ENCODE measurements around the gene LRRC4B.
"Not testable (repeated sequence)": the region's sequence is repeated elsewhere in the genome, so short reads cannot be mapped to it uniquely, and the experiment has no call there.

LRRC4B gene

GRCh38 chr19:50602935-50603334 is 34.7 kb upstream of the LRRC4B start:
- TF ChIP-seq ZFX (IDR thresholded peaks at IDR 0.05), result no peak
- TF ChIP-seq, protein P1, sequence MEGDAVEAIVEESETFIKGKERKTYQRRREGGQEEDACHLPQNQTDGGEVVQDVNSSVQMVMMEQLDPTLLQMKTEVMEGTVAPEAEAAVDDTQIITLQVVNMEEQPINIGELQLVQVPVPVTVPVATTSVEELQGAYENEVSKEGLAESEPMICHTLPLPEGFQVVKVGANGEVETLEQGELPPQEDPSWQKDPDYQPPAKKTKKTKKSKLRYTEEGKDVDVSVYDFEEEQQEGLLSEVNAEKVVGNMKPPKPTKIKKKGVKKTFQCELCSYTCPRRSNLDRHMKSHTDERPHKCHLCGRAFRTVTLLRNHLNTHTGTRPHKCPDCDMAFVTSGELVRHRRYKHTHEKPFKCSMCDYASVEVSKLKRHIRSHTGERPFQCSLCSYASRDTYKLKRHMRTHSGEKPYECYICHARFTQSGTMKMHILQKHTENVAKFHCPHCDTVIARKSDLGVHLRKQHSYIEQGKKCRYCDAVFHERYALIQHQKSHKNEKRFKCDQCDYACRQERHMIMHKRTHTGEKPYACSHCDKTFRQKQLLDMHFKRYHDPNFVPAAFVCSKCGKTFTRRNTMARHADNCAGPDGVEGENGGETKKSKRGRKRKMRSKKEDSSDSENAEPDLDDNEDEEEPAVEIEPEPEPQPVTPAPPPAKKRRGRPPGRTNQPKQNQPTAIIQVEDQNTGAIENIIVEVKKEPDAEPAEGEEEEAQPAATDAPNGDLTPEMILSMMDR (conservative IDR thresholded peaks at IDR 0.05), result no peak

DNA sequence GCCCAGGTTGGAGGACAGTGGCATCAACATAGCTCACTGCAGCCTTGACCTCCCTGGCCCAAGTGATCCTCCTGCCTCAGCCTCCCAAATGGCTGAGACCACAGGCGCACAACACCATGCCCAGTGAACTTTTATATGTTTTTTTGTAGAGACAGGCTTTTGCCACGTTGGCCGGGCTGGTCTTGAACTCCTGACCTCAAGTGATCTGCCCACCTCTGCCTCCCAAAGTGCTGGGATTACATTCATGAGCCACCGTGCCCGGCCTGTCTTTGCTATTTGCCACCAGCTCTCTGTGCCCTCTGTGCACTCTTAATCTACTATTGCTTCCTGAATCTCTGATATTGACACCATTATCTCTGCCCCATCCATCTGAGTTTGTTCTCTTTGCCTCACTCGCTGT is 34.3 kb upstream of the LRRC4B start:
- TF ChIP-seq, protein P1 (conservative IDR thresholded peaks at IDR 0.05), result no peak
- TF ChIP-seq ZFX (IDR thresholded peaks at IDR 0.05), result no peak

More at GRCh38 chr19:50602935-50603334, 34.7 kb upstream of the LRRC4B start:
- no peak overlapping the region for H3K27ac ChIP-seq

GRCh38 chr19:50602089-50602422 is 33.8 kb upstream of the LRRC4B start:
- TF ChIP-seq, protein P1 (conservative IDR thresholded peaks at IDR 0.05), result no peak
- no peak for TF ChIP-seq ZFX (IDR thresholded peaks at IDR 0.05)
- H3K27ac ChIP-seq, result no peak overlapping the region

More for the DNA sequence above, 34.3 kb upstream of the LRRC4B start:
- H3K27ac ChIP-seq, result no peak overlapping the region

DNA sequence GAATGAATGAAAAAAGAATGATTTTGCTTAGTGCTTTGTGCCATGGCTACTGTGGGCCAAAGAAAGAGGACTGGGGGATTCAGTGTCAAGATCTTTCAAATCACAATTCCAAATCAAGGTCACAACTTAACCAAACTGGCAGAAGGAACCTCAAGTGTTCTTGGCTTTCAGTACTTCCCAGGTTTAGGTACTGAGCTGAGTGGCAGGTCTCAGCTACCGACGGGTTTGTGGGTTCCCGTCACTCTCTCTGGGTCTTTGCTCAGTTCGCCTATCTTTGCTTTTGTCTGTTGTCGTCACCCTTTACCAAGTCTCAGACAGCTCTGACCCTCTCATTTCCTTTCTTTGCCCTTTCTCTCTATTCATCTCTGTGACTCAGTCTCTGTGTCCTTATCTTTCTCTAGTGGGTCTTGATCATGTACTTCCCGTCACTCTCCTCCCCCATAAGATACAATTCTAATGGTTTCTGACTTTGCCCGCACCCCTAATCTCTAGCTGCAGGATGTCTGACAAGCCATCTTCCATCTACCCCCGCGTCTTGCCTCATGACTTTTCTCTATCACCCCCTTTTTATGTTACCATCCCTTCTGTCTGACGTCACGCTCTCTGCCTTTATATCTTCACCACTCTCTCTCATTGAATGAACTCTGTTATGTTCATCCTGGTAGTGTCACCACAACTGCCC is 33.3 kb upstream of the LRRC4B start:
- TF ChIP-seq, protein P1 (conservative IDR thresholded peaks at IDR 0.05), result no peak
- TF ChIP-seq ZFX (IDR thresholded peaks at IDR 0.05), result no peak
- H3K27ac ChIP-seq, result no peak overlapping the region

- no peak for TF ChIP-seq ZFX (IDR thresholded peaks at IDR 0.05)
- TF ChIP-seq, protein P1 (conservative IDR thresholded peaks at IDR 0.05), result no peak
- no peak overlapping the region for H3K27ac ChIP-seq
Measured at GRCh38 chr19:50599427-50599826, 31.2 kb upstream of the LRRC4B start.

DNA sequence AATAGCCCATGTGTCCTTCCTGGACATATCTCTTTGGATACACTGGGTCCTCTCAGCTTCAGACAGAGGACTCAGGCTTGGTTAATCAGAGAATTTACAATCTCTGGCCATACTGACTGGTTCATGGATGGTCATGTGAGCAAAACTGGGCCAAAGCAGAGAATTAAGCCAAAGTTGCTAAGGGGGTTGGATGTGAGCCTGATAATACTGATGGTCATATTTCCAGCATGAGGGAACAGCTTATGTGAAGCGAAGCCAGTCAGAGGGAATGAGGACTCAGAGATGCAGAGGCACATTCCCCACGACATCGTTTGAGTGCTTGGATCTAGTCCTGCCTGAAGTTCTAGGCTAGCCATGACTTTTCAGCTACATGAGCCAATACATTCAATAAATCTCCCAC is 22.0 kb upstream of the LRRC4B start:
- TF ChIP-seq, protein P1 (conservative IDR thresholded peaks at IDR 0.05), result no peak
- no peak for TF ChIP-seq ZFX (IDR thresholded peaks at IDR 0.05)

GRCh38 chr19:50581795-50582660 is 13.8 kb upstream of the LRRC4B start:
- not testable (repeated sequence) for H3K27ac ChIP-seq

More for the DNA sequence above, 22.0 kb upstream of the LRRC4B start:
- no peak overlapping the region for H3K27ac ChIP-seq

Measured in C4-2B (cell line).